ENCODE results near the gene AIFM3.
"Not testable (repeated sequence)": the region's sequence is repeated elsewhere in the genome, so short reads cannot be mapped to it uniquely, and the experiment has no call there.

The AIFM3 gene, protein sequence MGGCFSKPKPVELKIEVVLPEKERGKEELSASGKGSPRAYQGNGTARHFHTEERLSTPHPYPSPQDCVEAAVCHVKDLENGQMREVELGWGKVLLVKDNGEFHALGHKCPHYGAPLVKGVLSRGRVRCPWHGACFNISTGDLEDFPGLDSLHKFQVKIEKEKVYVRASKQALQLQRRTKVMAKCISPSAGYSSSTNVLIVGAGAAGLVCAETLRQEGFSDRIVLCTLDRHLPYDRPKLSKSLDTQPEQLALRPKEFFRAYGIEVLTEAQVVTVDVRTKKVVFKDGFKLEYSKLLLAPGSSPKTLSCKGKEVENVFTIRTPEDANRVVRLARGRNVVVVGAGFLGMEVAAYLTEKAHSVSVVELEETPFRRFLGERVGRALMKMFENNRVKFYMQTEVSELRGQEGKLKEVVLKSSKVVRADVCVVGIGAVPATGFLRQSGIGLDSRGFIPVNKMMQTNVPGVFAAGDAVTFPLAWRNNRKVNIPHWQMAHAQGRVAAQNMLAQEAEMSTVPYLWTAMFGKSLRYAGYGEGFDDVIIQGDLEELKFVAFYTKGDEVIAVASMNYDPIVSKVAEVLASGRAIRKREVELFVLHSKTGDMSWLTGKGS
- 0.13 to 0.31 reads per million in 2 donors for total RNA-seq

DNA sequence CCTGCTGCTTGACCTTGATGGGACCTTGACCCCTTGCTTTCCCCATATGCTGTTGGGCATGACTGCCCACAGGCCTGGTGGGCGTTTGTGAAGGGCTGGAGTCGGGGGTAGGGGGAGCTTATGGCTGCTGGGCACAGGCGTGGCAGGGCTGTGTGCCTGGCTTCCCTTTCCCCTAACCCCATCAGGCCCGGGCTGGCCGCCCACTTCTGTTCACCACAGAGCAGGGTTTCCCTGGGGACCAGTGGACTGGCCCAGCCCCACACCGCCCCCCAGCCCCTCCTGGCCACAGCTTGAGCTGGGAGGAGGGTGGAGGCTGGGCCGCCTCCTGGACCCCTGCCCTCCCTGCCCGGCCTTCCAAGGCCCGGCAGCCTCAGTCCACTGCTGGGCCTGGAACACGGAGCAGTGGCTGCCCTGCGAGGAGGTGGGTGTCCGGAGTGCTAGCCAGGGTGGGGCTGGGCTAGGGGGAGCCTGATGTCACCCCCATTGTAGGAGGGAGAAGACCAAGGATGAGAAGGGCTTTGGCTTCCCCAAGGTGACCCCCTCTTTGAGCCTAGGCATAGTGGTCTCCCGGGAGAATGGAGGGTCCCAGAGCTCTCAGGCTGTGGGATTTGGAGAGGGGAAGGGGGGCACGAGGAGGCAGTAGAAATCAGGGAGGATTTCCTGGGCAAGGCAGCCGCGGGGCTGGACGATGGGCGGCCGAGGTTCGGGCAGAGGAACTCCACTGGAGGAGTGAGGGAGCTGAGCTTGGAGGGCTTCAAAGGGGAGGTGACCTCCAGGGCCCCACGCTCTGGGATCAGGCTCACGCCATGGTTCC, at the start of gene AIFM3:
AIFM3 (plus strand) TSS at position 373 of the 814 bp plus-strand sequence. CDS start 690 bp downstream, outside the sequence.
- DNase-seq = no peak

DNA sequence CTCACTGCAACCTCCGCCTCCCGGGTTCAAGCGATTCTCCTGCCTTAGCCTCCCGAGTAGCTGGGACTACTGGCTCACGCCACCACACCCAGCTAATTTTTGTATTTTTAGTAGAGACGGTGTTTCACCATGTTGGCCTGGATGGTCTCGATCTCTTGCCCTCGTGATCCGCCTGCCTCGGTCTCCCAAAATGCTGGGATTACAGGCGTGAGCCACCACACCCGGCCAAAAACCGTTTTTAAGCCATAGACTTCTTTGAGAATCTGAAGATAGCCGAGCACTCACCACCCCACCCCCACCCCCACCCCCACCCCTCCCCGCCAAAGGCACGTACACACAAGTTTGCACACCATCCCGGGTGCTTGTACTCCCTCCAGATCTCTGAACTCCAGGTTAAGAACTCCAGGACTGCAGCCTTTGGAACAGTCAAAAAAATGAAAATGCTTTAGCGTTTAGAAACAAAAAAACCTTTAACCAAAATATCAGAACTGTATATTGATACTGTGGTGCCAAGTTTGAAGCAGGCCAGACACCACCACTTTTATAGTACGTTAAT, 48.3 kb upstream of the AIFM3 start:
- peak in 1 of 5 experiments; percentile 13 for DNase-seq

DNA sequence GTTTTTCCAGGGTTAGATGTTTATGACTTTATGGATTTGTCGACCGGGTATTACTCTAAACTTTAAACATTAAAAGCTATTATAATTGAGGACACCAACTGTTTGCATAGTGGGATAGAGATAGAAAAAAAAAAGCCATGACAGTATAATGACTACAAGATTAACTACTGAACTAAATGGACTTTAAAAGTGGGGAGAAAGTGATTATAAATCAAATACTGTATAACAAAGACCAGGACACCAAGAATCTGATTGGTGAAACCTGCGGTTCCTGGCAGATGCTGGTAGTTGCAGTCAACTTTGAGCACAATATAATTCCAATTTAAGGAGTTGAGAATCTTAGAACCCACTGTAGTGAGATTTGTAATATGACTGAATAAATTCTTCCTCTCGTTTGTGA, 47.3 kb upstream of the AIFM3 start:
- no peak for DNase-seq

DNA sequence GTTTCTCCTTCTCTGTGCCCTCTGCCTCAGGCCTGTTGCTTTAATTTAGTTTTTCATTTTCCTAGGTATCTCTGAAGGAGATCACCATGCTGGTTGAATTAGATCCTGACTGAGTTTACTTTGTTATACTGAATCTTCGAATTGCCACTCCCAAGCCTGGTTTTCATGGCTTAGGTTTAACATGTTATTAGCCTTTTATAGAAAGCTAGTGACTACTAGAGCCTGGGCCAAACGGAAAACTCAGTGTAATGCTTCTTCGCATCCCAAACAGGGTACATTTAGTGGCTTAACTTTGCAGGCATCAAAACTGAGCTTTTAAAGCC, 46.2 kb upstream of the AIFM3 start:
- no peak for DNase-seq

DNA sequence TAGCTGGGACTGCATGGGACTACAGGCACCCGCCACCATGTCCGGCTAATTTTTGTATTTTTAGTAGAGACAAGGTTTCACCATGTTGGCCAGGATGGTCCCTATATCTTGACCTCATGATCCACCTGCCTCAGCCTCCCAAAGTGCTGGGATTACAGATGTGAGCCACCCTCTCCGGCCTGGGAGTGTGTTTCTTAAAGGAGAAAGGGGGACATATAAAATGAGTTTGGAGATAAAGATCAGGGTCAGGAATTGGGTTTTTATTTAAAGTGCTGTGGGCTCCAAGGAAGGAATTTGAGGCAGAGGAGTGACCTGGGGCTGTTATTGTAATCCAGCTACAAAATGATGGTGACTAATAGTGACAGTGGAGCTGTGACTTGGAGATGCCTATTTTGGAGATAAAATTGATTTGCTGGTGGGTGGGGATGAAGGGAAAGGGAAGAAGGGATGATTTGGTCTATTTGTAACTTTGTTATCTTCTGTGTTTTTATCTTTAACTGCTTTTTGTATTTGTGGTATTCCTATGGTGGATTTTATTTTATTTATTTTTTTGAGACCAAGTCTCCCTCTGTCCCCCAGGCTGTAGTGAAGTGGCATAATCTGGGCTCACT, 44.8 kb upstream of the AIFM3 start:
- no peak for DNase-seq

DNA sequence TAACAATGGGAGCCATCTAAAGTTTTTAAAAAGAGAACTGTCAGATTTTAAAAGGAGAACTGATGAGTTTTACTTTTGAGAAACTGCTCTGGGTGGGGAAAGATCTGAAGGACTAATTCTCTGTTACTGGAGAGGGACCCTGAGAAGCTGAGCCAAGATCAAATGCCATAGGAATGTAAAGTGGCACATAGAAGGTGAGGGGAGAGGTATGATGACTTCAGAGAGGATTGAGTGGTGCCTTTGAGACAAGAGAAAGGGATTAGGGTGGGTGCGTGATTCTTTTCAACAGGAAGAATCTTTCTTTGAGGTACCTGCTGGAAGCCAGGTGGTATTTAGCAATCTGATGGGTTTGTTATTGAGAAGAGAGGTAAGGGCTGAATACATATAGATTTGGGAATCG, 40.8 kb upstream of the AIFM3 start:
- DNase-seq = no peak

DNA sequence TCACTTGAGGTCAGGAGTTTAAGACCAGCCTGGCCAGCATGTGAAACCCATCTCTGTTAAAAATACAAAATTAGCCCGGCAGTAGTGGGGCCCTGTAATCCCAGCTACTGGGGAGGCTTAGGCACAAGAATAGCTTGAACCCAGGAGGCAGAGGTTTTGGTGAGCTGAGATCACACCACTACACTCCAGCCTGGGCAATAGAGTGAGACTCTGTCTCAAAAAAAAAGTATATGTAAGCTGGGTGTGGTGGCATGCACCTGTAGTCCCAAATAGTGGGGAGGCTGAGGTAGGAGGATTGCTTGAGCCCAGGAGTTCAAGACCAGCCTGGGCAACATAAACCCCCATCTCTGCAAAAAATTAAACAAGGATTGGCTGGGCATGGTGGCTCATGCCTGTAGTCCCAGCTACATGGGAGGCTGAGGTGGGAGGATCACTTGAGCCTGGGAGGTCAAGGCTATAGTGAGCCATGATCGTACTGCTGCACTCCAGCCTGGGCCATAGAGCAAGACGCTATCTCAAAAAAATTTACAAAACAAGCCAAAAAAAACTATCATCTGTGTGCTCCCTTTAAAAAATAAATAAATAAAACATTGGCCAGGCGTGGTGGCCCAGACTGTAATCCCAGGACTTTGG, 39.0 kb upstream of the AIFM3 start:
- no peak for DNase-seq

DNA sequence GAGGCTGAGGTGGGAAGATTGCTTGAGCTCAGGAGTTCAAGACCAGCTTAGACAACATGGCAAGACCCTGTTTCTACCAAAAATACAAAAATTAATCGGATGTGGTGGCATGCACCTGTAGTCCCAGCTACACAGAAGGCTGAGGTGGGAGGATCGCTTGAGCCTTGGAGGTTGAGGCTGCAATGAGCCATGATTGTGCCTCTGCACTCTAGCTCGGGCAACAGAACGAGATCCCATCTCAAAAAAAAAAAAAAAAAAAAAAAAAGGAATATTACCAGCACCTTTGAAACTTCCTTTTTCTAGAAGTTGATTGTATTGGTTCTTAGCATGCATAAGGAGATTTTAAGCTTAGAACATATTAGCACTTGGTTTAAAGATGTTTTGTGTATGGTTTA, 38.5 kb upstream of the AIFM3 start:
- no peak for DNase-seq

DNA sequence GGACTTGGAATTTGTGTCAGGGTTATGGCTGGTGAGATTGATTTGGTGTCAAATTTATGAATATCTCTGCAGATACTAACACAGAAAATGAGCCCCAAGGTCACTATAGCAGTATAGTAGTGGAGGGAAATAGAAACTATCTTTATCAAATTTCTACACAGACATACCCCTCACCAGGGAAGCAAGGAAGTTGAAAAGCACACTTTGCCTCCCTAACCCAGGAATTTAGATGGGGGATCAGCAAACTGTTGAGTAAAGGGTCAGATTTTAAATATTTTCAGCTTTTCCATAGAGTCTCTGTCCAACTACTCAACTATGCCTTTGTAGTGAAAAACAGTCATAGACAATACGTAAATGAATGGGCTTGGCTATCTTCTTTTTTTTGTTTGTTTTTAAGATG, 37.1 kb upstream of the AIFM3 start:
- no peak for DNase-seq

DNA sequence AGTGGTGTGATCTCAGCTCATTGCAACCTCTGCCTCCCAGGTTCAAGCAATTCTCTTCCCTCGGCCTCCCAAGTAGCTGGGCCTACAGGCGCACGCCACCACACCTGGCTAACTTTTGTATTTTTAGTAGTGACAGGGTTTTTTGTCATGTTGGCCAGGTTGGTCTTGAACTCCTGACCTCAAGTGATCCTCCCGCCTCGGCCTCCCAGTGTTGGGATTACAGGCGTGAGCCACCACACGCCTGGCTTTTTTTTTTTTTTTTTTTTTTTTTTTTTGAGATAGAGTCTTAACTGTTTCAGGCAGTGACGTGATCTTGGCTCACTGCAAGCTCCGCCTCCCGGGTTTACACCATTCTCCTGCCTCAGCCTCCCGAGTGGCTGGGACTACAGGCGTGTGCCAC, 36.6 kb upstream of the AIFM3 start:
- DNase-seq = not testable (repeated sequence)

DNA sequence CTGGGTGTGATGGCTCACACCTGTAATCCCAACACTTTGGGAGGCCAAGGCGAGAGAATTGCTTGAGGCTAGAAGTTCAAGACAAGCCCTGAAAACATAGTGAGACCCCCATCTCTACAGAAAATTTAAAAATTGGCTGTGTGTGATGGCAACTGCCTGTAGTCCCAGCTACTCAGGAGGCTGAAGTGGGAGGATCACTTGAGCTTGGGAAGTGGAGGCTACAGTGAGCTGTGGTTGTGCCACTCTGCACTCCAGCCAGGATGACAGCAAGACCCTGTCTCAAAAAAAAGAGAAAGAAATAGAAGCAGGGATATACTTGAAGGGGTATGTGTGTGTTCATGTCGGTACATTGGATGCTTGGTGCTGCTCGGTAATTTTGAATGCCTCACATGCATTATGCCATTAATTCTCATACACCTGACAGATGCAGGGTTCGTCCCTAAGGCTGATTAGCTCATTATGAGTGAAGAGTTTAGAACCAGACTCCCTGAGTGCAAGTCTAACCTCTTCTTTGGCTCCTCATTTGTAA, 35.9 kb upstream of the AIFM3 start:
- DNase-seq = no peak

DNA sequence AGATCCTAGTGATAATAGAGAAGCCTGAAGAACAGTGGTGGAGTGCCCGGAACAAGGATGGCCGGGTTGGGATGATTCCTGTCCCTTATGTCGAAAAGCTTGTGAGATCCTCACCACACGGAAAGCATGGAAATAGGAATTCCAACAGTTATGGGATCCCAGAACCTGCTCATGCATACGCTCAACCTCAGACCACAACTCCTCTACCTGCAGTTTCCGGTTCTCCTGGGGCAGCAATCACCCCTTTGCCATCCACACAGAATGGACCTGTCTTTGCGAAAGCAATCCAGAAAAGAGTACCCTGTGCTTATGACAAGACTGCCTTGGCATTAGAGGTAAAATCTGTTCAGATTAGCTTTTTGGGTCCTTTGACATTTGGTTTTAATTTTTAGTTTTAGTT, 33.1 kb upstream of the AIFM3 start:
- no peak for DNase-seq

DNA sequence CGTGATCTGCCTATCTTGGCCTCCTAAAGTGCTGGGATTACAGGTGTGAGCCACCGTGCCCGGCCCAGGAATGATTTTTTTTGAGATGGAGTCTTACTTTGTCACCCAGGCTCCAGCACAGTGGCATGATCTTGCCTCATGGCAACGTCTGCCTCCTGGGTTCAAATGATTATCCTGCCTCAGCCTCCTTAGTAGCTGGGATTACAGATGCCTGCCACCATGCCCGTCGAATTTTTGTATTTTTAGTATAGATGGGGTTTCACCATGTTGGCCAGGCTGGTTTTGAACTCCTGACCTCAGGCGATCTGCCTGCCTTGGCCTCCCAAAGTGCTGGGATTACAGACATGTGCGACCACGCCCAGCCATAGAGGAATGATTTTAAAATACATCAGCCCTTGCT, 32.0 kb upstream of the AIFM3 start:
- not testable (repeated sequence) for DNase-seq

DNA sequence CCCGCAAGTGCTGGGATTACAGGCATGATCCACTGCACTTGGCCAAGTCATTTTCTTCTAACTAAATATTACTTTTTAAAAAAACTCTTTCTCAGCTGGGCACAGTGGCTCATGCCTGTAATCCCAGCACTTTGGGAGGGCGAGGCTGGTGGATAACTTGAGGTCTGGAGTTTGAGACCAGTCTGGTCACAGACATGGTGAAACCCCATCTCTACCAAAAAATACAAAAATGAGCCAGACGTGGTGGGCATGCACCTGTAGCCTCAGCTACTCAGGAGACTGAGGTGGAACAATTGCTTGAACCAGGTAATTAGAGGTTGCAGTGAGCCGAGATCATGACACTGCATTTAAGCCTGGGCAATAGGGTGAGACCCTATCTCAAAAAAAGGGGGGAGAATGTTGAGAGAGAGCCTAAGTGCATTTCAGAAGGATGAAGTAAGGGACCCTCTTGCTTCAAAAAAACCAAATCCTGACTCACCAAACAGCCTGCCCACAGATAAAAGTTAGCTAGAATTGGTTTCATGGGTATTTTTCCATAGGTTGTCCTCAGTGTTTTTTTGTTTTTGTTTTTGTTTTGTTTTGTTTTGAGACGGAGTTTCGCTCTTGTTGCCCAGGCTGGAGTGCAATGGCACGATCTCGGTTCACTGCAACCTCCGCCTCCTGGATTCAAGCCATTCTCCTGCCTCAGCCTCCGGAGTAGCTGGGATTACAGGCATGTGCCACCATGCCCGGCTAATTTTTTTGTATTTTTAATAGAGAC, 31.1 kb upstream of the AIFM3 start:
- DNase-seq = not testable (repeated sequence)

DNA sequence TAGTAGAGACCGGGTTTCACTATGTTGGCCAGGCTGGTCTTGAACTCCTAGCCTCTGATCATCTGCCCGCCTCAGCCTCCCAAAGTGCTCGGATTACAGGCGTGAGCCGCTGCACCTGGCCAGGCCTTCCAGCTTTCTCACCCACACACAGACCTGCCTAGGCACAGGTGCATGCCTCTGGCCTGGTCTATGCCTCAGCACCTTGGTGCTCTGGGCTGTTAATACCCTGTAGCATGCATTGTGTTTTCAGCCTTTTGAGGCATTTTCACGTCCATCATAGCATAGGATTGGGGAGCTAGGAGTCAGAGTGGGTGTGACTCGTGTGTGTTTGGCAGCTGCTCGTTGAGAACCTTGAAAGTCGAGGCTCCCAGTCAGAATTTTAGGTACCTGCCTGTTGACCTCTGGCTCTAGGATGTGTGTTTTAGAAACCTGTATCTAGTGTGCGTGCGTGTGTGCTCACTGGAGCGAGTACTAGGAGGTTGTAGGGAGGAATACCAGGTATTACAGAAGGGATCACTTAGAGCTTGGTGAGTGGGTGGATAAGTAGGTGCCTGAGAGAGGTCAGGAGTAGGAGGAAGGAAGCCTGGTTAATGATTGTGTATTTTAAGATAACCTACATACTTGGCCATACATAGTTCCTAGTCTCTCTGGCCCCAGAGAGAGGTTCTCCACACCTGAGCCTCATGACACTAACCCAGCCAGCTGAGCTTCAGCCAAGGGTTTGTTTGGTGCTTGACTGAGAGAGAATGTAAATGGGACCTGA, 29.8 kb upstream of the AIFM3 start:
- DNase-seq = no peak

DNA sequence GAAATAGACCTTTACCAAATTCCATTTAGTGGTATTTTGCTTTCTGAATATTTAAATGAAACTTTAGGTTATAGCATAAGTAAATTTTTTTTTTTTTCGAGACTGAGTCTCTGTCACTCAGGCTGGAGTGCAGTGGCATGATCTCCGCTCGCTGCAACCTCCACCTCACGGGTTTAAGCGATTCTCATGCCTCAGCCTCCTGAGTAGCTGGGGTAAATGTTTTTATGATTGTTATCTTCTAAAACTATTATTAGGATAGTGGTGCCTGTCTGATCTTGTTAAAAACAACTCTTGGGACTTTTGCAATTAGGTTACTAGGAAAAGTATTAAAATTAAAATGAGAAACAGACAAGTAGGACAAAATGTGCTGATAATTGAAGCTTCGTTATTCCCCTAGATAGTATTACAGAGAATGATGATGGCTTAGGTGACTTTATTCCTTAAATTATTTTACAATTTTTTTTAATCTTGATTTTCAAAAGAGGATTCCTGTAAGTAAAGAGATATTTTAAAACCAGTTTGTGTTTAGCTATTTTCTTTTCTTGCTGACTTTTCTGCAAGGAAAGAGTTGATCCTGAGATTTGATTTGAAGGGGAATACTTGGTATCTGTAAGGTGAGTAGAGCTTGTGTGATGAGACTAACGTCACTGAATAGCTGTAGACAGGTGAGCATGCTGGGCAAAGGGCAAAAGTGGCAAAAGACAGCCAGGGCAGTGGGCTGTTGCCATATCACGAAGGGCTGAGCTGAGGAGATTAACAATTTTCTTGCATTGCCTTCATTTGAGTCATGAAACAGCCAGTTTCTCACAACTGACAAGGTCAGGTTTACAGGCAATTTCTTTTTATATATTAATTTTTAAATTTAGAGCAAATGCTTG, 29.0 kb upstream of the AIFM3 start:
- DNase-seq = no peak

DNA sequence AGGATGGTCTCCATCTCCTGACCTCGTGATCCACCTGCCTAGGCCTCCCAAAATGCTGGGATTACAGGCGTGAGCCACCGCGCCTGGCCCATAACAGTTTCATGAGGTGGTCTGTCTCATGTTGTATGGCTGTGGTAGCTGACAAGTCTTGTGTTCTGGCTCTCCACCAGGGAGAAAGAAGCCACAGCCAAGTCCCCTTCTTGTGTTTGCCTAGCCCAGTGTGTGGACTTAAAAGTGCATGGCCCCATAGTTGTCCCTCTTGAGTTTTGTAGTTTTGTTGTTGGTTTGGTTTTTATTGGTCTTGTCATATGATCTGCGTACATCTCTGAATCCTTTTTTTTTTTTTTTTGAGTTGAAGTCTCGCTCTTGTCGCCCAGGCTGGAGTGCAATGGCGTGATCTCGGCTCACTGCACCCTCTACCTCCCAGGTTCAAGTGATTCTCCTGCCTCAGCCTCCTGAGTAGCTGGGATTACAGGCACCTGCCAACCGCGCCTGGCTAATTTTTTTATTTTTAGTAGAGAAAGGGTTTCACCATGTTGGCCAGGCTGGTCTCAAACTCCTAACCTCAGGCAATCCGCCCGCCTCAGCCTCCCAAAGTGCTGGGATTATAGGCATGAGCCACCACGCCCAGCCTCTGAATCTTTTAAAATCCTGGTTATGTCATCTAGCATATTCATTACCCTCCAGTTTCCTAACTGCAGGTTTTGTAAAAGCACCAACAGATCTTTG, 27.4 kb upstream of the AIFM3 start:
- DNase-seq = not testable (repeated sequence)

DNA sequence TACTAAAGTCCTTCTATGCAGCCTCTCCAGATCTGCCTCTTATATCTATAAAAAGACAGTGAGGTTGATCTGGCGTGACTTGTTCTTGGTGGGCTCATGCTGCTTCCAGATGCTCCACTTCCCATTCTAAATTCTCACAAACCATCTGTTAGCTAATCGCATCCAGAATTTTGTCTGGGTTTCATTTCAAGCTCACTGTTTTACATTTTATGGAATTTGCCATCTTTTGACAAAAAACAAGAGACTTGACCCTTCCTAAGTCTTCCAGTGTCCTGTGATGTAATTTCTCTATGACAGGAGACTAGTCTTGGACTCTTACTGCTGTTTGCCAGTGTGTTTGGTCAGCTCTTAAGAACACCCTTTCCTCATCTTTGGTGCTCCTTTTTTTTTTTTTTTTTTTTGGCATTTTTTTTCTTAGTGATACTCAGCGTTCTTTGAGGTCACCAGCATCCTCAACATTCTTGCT, 26.8 kb upstream of the AIFM3 start:
- no peak for DNase-seq
